HG02623 (cell line): ENCODE results near the gene QPCT.

ENCODE experiments used
- ATAC-seq: cut with Tn5 transposase; IDR thresholded peaks from one replicate; pipeline ENCODE4 v1.9.1; 2021; ENCODE audit warnings: moderate library complexity; ENCODE audit not compliant: unreplicated experiment

QPCT gene

DNA sequence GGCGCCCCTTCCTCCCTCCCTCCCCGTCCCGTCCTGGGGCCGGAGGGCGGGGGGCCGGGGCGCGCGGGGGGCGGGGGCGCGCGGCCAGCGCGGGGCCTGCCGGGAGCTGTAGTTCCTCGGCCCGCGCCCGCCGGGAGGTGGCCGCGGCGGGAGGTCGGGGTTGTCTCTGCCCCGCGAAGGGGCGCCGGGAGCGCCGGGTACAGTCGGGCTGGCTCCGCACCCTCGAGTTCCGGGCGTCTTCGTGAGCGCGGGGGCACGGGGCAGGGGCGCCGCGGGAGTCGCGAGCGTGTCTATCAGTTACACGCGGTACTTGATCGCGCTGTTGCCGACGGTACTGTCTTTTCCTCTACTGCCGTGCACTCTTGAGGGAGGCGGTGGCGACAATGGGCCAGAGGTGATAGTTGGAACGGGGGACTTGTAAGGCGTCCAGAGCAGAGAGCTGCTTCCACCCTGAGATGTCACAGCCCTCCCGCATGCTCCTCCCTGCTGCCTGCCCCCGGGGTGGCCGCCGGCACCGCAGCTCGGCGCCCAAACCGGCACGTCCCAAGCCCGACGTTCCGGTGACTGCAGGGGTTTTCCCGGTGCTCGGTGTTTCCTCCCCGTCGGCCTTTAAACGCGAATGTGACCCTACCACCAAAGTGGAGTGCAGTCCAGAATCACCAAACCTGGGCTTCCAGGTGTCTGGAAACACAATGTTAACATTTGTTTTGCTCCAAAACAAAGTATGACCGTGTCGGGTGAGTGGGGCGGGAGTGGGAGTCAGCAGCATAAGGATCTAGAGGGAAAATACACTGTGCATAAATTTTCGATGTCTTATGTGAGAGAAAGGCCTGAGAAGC is 19.4 kb upstream of the QPCT start, which contains the start of gene PRKD3:
Gene PRKD3 (minus strand): TSS at position 48 of the 839 bp plus-strand sequence. CDS start 8,309 bp downstream, outside the sequence.
- peak; percentile 81 for ATAC-seq

DNA sequence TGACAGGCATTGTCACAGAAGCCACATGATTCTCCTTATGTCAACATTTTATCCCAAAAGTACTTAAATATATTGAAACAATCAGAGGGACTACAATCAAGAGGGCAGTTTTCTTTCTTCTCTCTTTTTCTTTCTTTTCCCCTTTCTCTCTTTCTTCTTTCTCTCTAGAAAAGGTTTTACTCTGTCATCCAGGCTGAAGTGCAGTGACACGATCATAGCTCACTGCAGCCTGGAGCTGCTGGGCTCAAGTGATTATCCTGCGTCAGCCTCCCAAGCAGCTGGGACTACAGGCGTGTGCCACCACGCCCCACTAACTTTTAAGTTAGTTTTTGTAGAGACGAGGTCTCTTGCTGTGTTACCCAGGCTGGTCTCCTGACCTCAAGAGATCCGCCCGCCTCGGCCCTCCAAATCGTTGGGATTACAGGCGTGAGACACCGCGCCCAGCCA is 18.8 kb upstream of the QPCT start:
- ATAC-seq, result no peak

DNA sequence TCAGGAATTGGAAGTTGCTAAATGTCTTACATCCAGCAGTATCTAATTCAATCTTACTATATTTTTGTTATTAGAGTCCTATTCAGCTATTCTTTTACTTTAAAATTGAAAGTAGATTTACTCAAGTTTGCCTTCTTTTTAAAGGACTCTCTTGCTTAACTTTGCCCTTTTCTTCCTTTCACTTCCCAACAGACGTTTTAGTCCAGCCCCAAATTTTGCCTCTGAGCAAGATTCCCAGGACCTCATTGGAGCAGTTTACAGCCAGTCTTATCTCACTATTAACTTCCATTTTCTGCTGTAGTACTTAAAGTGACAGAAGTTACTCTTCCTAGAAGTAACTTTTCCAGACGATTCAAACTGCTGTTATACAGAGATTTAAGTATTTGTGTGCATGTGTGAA is 18.1 kb upstream of the QPCT start:
- no peak for ATAC-seq

DNA sequence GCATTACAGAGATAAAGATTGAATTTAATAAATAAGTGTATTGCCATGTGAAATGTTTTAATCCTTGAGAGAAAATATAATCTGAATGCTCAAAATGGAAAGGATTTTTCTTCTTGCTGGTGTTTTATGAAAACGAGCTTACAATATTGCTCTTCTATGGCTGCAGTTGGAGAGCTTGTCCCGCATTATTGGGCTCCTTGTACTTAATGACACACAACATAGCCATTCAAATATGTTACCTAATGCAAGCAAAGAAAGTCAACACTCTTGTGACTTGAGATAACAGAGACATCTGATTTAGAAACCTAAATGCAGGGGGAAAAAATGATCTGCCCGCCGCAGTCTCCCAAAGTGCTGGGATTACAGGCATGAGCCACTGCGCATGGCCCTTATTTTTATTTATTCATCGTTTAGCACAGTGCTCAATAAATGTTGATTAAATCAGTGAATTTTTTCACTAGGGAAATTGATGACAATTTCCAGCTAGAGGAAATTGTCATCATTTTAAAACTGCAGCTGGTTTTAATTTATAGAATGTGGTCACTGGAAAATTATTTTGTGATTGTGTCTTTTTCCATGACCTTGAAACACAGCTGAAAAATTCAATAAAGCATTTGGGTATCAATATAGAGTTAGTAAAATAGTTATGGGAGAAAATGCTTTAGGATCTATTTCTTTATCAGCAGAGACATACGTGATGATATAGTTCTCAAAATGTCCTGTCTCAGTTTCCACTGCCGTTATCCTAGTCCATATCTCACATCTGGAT is 17.4 kb upstream of the QPCT start:
- ATAC-seq, result no peak

DNA sequence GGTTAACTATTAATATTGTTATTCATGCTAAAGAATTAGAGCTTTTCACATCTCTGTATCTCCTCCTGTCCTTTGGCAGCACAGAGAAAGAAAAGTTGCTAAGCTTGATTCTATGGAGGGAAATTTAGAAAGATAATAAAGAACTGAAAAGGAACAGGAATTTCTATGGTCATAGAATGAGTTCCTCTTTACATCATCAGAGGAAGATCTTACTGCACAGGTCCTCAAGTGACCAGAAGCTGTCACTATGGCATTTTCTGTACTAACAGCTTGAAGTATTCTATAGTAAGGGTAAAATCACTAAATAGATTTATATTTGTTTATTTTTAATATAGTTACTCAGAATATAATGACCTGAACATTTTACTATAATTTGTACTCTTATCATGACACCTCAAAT is 13.7 kb upstream of the QPCT start:
- ATAC-seq, result no peak

DNA sequence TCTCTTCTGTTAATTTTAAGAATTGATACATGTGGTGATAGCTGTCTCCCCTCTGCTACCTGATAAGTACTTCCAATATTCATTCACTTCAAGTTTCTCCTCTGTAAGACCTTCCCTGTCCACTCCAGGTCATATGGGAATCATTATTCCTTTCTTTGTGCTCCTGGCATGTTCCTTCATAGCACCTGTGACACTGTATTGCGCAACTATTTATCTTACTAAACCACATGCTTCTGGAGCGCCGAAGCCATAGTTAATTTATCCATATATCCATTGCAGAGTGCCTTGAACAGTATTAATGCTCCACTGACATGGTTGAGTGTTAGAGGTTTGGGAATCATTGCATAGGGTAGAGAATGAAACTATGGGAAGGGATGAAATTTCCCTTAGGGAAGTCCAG is 11.9 kb upstream of the QPCT start:
- no peak for ATAC-seq

DNA sequence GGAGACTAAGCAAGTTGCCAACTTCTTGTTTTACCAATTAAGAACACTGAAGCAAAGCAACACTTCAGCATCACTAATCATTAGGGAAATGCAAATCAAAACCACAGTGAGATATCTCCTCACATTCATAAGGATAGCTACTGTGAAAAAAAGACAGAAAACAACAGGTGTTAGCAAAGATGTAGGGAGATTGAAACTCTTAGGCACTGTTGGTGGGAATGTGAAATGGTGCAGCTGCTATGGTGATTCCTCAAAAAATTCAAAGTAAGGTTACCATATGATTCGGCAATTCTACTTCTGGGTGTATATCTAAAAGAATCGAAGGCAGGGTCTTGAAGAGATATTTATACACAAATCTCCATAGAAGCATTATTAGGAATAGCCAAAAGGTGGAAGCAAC is 11.2 kb upstream of the QPCT start:
- ATAC-seq, result no peak

DNA sequence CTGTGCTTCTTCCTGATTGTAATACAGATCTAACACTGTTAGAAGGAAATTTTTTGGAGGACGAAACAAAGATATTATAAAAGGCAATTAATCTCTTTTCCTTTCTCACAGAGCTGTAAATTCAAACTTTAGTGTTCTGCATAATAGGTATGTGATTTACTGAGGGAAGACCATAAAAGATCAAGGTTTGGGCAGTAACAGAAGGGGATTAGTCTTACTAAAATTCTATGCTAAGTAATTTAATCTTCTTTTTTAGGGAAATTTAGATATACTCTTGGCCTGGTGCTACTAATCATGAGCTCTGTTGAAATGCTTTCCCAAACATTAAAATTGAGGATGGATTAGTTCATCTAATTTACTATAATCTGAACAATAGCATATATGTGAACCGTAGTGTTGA is 8.8 kb upstream of the QPCT start:
- ATAC-seq, result no peak

DNA sequence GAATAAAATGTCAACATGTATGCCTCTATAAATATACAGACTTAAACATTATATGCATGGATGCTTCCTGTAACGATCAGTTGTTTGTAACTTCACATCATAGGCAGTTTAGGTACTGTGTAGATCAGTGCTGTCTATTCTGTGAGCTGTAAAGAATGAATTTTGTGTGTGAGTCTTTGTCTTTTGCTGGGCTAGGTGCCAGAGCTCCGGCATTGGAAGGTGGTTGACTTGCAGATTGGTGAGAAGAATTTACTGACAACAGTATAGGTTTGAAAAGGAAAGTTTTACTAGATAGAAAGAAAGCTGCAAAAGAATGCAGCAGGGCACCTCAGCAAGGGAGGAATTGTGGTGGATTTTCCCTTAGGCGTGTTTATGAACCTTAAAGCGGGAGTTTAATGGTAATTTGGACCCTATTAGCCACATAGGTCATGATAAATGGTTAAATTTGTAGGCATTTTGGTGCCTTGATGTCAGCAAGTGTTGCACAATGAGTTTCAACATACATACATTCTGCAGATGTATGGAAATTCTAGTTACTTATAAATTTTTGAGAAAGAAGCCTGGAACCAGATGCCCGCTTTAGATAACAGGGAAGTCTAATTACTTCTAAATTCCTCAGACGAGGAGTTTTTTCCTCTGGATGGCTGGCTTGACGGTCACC is 6.7 kb upstream of the QPCT start:
- no peak for ATAC-seq

DNA sequence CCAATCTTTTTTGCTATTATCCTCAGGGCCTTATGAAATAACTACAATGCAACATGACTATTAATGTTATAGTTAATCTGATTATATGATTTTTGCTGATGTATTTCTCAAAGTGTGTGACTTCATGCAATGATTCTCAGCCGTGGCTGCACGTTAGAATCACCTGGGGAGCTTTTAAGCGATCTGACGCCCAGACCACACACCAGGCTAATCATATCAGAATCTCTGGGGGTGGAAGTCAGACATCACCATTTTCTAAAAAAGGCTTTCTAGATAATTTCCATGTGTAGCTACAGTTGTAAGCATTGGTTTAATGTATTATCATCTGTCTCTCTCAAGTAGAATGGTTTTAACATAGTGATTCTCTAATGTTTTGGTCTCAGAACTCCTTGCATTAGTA is 5.5 kb upstream of the QPCT start:
- ATAC-seq, result no peak

DNA sequence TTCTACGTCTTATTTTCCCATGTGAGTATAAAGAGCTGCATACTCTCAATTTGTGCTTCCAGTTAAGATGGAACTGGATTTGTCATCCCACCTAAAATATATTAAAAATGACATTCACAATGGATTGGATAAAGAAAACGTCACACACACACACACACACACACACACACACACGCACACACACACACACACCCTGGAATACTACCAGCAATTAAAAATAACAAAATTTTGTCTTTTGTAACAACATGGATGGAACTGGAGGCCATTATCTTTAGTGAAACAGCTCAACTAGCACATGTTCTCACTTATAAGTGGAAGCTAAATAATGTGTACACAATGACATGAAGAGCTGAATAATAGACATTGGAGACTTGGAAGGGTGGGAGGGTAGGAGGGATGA is 3.8 kb upstream of the QPCT start:
- ATAC-seq, result no peak

DNA sequence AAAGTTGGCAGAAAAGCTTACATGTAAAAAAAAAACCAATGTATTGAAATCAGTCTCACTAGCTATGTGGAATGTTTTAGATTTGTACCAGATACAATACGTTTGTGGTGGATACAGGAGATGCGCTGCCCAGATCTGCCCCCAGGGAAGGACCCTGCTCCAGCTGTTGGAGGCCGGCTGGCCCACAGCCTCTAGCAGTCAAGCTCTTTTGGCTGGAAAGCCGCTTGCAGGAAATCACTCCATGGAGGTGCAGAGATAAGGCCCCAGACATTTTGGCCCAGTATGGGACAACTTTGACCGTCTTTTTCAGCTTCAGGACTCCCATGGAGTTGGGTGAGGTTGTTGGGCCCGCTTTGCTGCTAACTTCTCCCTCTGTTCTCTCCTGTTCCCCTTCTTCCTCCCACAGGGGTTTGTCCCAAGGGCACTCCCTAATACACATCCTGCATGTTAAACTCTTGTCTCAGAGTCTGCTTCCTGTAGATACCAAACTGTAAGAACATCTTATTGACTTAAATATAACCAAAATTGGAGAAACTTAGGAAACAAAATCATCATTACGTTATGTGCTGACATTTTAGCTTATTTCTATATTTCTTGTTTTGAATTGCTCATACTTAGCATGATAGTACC is 1.7 kb upstream of the QPCT start:
- ATAC-seq, result no peak

DNA sequence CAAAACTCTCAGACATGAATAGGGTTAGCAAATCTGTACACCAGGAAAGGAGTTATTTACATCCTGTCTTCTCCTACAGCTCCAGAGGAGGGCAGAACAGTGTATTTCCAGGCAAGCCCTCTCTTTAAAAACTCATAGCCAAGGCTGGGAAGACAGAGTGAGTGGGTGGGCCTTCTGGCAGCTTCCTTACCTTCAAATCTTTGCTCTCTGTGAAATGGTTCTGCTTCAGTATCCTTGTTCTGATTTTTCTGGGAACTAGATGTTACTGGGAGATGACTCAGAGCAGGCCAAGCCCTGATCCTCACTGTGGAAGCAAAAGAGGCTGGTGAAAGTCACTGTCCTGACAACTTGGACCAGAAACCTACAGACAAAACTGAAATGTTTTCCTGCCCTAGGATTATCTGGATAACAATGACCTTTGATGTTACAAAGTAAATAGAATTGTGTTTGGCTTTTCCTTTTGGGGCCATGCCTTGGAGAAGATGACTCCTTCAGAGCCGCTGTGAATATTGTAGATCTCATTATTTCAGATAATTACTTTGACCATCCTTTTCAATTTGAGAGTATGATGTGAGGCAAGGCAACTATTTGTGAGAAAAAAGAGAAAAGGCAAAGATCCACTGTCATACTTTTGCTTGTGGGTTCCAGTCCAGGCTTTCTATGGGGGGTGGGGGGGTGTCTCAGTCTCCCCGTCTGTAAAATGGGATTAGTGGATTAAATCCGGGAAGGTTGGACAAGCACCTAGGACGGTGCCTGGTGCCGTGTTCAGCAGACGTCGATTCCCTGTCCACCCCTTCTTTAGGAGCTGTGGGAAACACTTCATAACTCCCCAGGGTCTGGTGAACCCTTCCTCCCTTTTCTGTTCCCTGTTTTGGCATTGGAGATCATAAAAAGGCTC is 644 bp upstream of the QPCT start:
- ATAC-seq, result no peak

DNA sequence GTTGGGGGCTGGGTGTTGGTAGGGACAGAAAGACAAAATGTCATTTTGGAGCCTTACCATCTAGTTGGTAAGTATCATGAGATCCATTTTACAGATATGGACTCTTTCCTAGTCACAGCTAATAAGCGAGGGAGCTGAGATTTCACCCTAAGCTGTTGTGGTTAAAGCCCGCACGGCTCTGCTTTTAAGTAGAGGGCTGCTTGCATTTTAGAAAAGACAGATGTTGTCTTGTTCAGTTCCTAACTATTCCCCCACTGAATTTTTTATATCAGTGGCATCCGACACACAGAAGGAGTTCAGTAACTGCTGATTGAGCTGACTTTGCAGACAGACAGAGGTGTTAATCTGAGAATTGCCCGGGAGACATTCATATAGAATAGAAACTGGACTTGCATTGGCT is 3.7 kb downstream of the QPCT start:
- no peak for ATAC-seq

DNA sequence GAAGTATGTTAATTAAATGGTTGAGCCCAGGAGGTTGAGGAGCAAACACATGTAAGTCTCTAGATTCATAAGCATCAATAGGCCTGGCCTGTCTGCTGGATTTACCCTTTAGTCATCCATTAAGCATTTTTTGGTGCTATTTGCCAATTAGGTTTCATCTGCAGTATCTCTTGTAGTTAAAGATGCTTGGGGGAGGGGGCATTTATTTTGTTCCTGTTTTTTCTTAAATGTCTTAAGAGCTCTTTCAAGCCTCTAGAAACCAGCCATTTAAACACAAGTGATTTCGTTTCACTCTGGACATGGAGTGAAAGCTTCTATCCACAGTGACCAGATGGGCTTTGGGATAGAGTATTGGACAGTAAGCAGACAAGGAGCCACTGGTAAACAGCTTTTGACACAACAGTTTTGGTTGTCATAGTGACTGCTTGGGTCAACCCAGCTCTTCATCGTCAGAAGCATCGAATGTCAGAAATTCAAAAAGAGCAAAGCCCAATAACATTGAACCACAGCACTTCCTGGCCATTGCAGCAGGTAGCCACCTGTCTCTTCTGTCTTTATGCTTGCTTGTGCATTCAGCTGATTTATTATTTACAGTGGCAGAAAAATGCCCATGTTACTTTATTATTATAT is 4.9 kb downstream of the QPCT start:
- no peak for ATAC-seq

DNA sequence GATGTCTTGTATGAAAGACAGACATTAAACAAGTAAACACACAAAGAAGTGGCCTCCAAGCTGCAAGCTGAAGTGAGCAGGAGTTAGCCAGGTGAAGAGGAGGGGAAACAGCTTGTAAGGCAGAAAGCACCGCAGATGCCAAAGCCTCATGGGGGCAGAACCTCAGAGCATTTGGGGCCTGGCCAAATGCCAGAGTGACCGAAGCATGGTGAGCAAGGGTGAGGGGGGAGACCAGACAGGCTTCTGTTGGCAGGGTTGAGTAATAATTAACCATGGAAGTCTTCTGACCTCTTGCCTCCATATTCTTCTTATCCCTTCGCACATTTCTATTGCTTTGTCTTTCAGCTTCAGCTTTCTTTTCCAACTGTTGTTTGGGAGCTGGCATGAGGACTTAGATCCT is 5.6 kb downstream of the QPCT start:
- ATAC-seq, result no peak

DNA sequence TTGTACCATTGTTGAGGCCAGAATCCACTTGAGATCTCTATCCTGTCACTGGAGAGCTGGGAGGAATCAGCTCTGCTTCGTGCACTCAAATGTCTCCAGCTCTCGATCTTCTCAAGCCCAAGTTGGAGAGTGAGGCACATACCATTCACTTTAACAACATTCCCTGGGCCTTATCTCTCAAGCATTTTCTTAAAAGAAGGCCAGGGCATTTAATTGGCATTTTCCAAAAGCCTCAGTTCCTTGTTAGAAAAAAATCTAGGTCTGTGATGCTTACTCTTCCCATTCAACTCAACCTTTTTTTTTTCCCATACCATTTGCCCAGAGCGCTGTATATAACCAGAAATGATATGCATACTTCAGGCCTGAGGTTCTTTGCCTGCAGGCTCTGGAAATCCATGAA is 10.1 kb downstream of the QPCT start:
- ATAC-seq, result no peak

DNA sequence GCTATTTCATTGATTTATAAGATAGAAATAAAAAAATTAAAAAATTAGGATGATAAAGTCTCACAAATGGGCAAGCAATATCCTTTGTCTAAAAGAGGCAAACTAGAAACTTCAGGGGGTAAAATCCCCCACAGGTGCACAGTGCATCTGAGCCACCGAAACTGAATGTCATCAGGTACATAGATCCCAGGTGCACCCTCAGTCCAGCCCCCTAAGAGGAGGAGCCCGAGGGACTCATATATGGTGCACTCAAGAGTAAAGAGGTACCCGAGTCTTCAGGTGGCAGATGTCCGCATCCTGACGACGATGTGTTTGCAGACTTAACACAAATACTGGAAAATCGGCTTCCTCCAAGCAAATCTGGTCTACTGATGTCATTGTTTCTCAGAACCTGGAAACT is 11.3 kb downstream of the QPCT start:
- no peak for ATAC-seq

DNA sequence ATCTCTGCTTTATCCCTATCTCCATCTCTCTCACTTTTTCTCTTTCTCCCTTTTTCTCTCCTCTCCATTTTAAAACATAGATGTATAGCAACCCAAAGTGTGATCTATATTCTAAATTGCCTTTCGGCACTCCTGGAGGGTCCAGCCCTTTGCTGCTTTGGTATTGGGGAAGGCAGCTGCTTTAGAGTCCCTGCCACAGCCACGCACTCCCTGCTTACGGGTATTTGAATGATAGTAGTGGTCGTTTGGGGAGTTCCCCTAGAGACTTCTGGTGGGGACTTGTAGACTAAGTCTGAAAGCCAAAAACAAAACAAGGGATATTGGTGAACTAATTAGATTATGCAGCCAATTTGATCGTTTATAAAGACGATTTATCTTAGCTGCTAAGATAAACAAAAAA is 11.9 kb downstream of the QPCT start:
- ATAC-seq, result no peak

DNA sequence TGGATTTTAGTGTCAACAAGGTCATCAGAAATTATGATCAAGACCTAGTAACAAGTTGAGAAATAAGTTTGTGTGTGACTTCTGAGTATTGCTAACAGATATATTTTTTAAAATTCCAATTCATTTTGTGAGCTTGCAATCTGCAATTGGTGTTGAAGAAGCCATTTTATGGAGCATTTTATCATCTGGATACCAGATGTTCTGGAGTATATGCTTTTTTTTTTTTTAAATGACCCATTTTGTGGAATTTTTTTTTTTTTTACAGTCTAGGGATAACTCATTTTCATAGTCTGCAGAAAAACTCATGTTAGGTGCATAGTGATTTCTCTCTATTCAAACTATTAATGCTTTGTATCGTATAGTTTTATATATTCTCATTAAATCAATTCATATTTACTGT is 12.6 kb downstream of the QPCT start:
- ATAC-seq, result no peak
